Left lung (tissue), 10 donors: ENCODE data around the gene RREB1. TPM values are rescaled to one million over a fixed set of nuclear protein-coding genes. Genes with fewer than 3 reads are reported as not detected.

Experiments used
- ATAC-seq: fragments of 200-7000 bp; cut with Tn5 transposase; one replicate; pipeline ENCODE4 v1.9.1; 2020; ENCODE audit warnings: moderate library complexity
- DNase-seq, 4 donors: peaks; one replicate each; pipeline ENCODE4 v3.0.0-alpha.2; 2013 to 2020
- H3K27ac ChIP-seq, 2 donors: fragments of 200-600 bp; sonication (generic) in 1 of 2; one replicate each; pipeline versions ENCODE4 v1.5.0 to v1.8.0; 2020 to 2021
- H3K27me3 ChIP-seq, 2 donors: fragments of 200-600 bp; sonication (generic) in 1 of 2; one replicate each; pipeline versions ENCODE4 v1.5.0 to v1.8.0; 2020 to 2021
- H3K36me3 ChIP-seq, 2 donors: fragments of 200-600 bp; sonication (generic) in 1 of 2; one replicate each; pipeline versions ENCODE4 v1.5.0 to v1.8.0; 2020 to 2021
- H3K4me1 ChIP-seq, 2 donors: fragments of 200-600 bp; one replicate each; pipeline ENCODE4 v1.8.0; 2021
- H3K4me3 ChIP-seq, 2 donors: fragments of 200-600 bp; sonication (generic) in 1 of 2; one replicate each; pipeline versions ENCODE4 v1.5.0 to v1.8.0; 2020 to 2021; ENCODE audit warnings: mild to moderate bottlenecking in 1 of 2
- H3K9me3 ChIP-seq, 2 donors: fragments of 200-600 bp; sonication (generic) in 1 of 2; one replicate each; pipeline versions ENCODE4 v1.5.0 to v1.8.0; 2020 to 2021
- intact Hi-C, 2 donors: fragments of 100-400 bp; cut with DNase I; formaldehyde crosslinking; loops; one replicate each; pipeline versions ENCODE4 v1.11.2 to v1.14.2; 2022
- polyA plus RNA-seq, 6 donors: library from polyadenylated mRNA; unstranded; fragments of 120-200 nt; gene quantifications; one replicate each; pipeline ENCODE4 v1.2.1, GENCODE V29; 2013; ENCODE audit not compliant: insufficient read length in 6 of 6
- total RNA-seq, 2 donors: library from RNA; stranded (reverse); fragmentation: NEBNext Ultra II Directional; extraction: Animal tissue kit (Norgen Biotek cat#: 25700); gene quantifications; one replicate each; pipeline ENCODE4 v1.2.1, GENCODE V29; 2021
- TF ChIP-seq, protein P1 (sequence below), 2 donors: fragments of 200-600 bp; sonication (generic) in 1 of 2; IDR thresholded peaks; one replicate each; pipeline versions ENCODE4 v1.5.0 to v1.8.0; 2021; ENCODE audit warnings: antibody characterized with exemption in 2 of 2
- donor health status: DM: no; HTN: yes; CAD: no.
- donor health status: DM: no; HTN: no; CAD: no.

RREB1 gene
- total and polyA plus RNA-seq, 8 donors, result 24.1 to 54.0 (median 27.6) TPM

DNA sequence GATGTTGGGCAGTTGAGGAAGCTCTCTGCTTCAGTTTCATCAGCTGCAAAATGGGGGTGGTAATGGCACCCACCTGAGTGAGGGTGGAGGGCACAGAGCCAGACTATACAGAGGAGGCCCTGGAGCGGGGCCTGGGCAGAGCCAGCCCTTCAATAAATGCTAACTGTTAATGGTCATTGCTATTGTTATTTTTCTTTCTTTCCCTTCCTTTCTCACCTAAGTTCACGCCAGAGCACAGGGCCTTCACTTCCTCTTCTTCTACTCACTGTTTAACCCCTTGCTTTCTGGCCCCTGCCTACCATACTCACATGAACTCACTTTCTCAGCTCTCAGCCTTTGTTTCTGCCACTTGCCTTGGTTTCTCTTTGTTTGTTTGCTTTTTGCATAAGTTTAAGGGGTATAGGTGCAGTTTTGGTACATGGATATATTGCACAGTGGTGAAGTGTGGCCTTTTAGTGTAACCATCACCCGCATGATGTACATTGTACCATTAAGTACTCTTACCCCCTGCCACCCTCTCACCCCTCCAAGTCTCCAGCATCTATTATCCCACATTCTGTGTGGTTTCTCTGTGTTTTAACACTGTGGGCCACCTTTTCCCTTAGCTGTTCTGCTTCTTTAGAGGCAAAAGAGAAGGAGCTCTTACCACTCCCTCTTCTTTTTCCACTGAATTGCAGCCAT is 7.5 kb upstream of the RREB1 start:
- H3K4me3 ChIP-seq, result no peak overlapping the region
- intact Hi-C loops, result no loop called here
- H3K36me3 ChIP-seq, result no peaks in the 10 kb centered on the region
- no peaks in the 10 kb centered on the region for H3K9me3 ChIP-seq
- TF ChIP-seq, protein P1, sequence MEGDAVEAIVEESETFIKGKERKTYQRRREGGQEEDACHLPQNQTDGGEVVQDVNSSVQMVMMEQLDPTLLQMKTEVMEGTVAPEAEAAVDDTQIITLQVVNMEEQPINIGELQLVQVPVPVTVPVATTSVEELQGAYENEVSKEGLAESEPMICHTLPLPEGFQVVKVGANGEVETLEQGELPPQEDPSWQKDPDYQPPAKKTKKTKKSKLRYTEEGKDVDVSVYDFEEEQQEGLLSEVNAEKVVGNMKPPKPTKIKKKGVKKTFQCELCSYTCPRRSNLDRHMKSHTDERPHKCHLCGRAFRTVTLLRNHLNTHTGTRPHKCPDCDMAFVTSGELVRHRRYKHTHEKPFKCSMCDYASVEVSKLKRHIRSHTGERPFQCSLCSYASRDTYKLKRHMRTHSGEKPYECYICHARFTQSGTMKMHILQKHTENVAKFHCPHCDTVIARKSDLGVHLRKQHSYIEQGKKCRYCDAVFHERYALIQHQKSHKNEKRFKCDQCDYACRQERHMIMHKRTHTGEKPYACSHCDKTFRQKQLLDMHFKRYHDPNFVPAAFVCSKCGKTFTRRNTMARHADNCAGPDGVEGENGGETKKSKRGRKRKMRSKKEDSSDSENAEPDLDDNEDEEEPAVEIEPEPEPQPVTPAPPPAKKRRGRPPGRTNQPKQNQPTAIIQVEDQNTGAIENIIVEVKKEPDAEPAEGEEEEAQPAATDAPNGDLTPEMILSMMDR (IDR thresholded peaks at IDR 0.05), result no peak
- no peaks in the 10 kb centered on the region for H3K4me1 ChIP-seq
- no peak overlapping the region for H3K27ac ChIP-seq
- ATAC-seq, result no peak
- DNase-seq, result no peak
- H3K27me3 ChIP-seq, result no peaks in the 10 kb centered on the region

DNA sequence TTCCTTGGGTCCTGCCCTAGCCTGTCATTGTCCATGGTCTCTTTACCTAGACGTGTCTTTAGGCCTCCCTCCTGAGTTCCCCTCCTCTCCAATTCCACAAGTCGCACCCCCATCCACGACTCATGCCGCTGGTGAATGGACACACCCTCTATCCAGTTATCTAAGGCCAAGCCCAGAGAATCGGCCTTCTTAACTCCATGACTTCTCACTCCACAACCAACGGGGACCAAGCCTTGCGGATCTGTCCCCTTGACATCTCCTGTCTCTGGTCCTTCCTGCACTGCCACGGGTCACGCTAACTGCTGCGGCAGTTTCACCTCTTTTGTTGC is 7.0 kb upstream of the RREB1 start:
- TF ChIP-seq, protein P1 (IDR thresholded peaks at IDR 0.05), result no peak
- intact Hi-C loops, result no loop called here
- ATAC-seq (no peak), DNase-seq (no peak)
- Histone ChIP-seq H3K36me3 (no peaks in the 10 kb centered on the region), H3K9me3 (no peaks in the 10 kb centered on the region), H3K27ac (no peak overlapping the region), H3K27me3 (no peaks in the 10 kb centered on the region), H3K4me1 (no peaks in the 10 kb centered on the region), H3K4me3 (no peak overlapping the region)

DNA sequence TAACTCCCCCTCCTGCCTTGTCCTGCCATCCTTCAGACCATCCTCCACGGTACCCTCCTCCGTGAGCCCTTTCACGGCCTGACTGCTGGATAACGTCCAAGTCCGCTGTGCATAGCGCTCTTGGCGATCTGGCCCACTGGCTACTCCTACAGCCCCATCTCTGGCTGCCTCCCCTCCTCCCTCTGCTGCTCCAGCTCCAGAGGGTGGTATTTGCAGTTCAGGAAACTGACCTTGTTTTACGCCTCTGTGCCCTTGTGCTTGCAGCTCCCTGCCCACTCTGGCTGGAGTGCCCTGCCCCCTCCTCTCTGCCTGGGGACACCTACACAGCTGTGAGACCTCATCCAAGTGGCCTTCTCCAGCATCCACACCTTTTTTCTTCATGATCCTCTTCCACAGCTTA is 6.5 kb upstream of the RREB1 start:
- TF ChIP-seq, protein P1 (IDR thresholded peaks at IDR 0.05), result no peak
- Histone ChIP-seq H3K4me3 (no peak overlapping the region), H3K27me3 (no peaks in the 10 kb centered on the region), H3K9me3 (no peaks in the 10 kb centered on the region), H3K27ac (no peak overlapping the region), H3K36me3 (no peaks in the 10 kb centered on the region), H3K4me1 (no peaks in the 10 kb centered on the region)
- intact Hi-C loops, result no loop called here
- ATAC-seq (no peak), DNase-seq (no peak)

DNA sequence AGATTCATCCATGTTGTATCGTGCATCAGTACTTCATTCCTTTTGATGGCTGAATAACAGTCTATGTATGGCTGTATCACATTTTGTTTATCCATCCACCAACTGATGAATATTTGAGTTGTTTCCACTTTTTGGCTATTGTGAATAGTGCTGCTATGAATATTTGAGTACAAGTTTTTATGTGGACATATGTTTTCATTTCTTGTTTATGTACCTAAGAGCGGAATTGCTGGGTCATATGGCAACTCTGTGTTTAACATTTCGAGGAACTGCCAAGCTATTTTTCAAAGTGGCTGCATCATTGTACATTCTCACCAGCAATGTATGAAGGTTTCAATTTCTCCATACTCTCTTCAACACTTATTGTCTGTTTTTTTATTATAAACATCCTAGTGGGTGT is 3.0 kb upstream of the RREB1 start:
- no peak overlapping the region for H3K27ac ChIP-seq
- intact Hi-C loops, result no loop called here

DNA sequence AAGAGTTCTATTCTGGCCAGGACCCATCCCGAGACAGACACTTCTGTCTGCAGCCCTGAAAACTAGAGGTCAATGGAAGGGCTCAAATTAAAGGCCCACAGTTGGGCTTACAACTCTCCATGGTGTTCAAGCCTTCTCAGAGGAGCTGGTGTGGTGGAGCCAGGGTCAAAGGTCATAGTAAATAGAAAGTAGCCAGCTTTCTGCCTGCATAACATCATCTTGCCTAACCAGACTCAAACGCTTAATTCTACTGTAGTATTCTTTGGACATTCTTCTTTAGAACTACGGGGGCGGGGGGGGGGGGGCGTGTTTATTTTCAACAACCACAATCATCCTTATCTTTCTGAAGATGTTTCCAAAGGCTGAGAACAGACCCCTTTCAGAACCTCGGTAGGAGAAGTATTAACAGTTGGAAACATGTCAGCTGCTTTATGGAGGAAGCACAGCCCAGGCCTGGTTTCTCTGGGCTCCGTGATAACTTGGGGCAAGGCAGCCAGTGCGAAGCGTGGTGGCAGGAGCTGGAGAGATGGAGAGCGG is 1.5 kb upstream of the RREB1 start:
- TF ChIP-seq, protein P1 (IDR thresholded peaks at IDR 0.05), result no peak
- no peak for ATAC-seq
- peak overlapping the region in 1 of 2 donors; percentile 98 for H3K4me3 ChIP-seq
- intact Hi-C loops, result no loop called here
- H3K27me3 ChIP-seq, result no peaks in the 10 kb centered on the region
- no peaks in the 10 kb centered on the region for H3K9me3 ChIP-seq
- peaks cover 14 to 28% of the 10 kb centered on the region in 2 donors for H3K4me1 ChIP-seq
- H3K27ac ChIP-seq, result peak overlapping the region; percentile 94 to 97
- DNase-seq, result no peak
- H3K36me3 ChIP-seq, result no peaks in the 10 kb centered on the region

More for the DNA sequence above, 3.0 kb upstream of the RREB1 start:
- TF ChIP-seq, protein P1 (IDR thresholded peaks at IDR 0.05), result no peak
- peaks cover 1 to 12% of the 10 kb centered on the region in 2 donors for H3K4me1 ChIP-seq
- ATAC-seq (no peak), DNase-seq (no peak)
- no peaks in the 10 kb centered on the region for H3K36me3 ChIP-seq
- no peaks in the 10 kb centered on the region for H3K9me3 ChIP-seq
- H3K27me3 ChIP-seq, result no peaks in the 10 kb centered on the region
- H3K4me3 ChIP-seq, result no peak overlapping the region
